H9 (cell line): Measurements from ENCODE around the gene DENND1A. TPM values are rescaled to one million over a fixed set of nuclear protein-coding genes. Genes with fewer than 3 reads are reported as not detected.

Experiments
- DNase-seq: peaks from one replicate; pipeline ENCODE4 v3.0.0-alpha.2; 2017
- H2AFZ ChIP-seq: one replicate; pipeline ENCODE4 v1.6.1; 2013; ENCODE audit warnings: mild to moderate bottlenecking, low read length, control low read depth, moderate library complexity
- H2AK5ac ChIP-seq: 2 replicates; pipeline ENCODE4 v1.6.1; 2013; ENCODE audit warnings: low read length, control low read depth, mixed read lengths; ENCODE audit not compliant: insufficient read length
- H2BK120ac ChIP-seq: one replicate; pipeline ENCODE4 v1.6.1; 2013; ENCODE audit warnings: low read depth, mild to moderate bottlenecking, low read length, control low read depth, inconsistent platforms; ENCODE audit not compliant: poor library complexity, severe bottlenecking
- H2BK12ac ChIP-seq: 2 replicates; pipeline ENCODE4 v1.6.1; 2013; ENCODE audit warnings: low read length, control low read depth, mixed read lengths, low read depth; ENCODE audit not compliant: insufficient read length
- H2BK15ac ChIP-seq: 2 replicates; pipeline ENCODE4 v1.6.1; 2013; ENCODE audit warnings: low read depth, low read length, control low read depth
- H2BK20ac ChIP-seq: one replicate; pipeline ENCODE4 v1.6.1; 2013; ENCODE audit warnings: low read depth, mild to moderate bottlenecking, low read length, control low read depth, inconsistent platforms; ENCODE audit not compliant: poor library complexity, severe bottlenecking
- H2BK5ac ChIP-seq: 2 replicates; pipeline ENCODE4 v1.6.1; 2013; ENCODE audit warnings: low read length, control low read depth, mixed read lengths; ENCODE audit not compliant: insufficient read length
- H3K14ac ChIP-seq: 2 replicates; pipeline ENCODE4 v1.6.1; 2013; ENCODE audit warnings: low read length, control low read depth; ENCODE audit not compliant: insufficient read depth
- H3K18ac ChIP-seq: 2 replicates; pipeline ENCODE4 v1.6.1; 2013; ENCODE audit warnings: low read depth, mild to moderate bottlenecking, mixed read lengths, low read length, control low read depth; ENCODE audit not compliant: insufficient read length
- H3K23ac ChIP-seq: 2 replicates; pipeline ENCODE4 v1.6.1; 2013; ENCODE audit warnings: low read length, control low read depth, mixed read lengths, low read depth; ENCODE audit not compliant: insufficient read length
- H3K23me2 ChIP-seq: 2 replicates; pipeline ENCODE4 v1.6.1; 2013; ENCODE audit warnings: low read depth, mild to moderate bottlenecking, mixed read lengths, low read length, control low read depth; ENCODE audit not compliant: insufficient read length, poor library complexity, severe bottlenecking
- H3K27ac ChIP-seq: 2 replicates; pipeline ENCODE4 v1.5.1; 2013; ENCODE audit warnings: low read length, control low read depth, mixed read lengths, low read depth; ENCODE audit not compliant: insufficient read length
- H3K27me3 ChIP-seq: 2 replicates; pipeline ENCODE4 v1.6.1; 2013; ENCODE audit warnings: low read length, control low read depth, inconsistent platforms; ENCODE audit not compliant: insufficient read depth
- H3K4ac ChIP-seq: 2 replicates; pipeline ENCODE4 v1.6.1; 2013; ENCODE audit warnings: low read depth, mild to moderate bottlenecking, control low read depth, inconsistent platforms, low read length, moderate library complexity
- H3K4me1 ChIP-seq: 2 replicates; pipeline ENCODE4 v1.6.1; 2013; ENCODE audit warnings: low read length, control low read depth, inconsistent platforms; ENCODE audit not compliant: insufficient read depth
- H3K4me2 ChIP-seq: 2 replicates; pipeline ENCODE4 v1.6.1; 2013; ENCODE audit warnings: low read length, control low read depth, mixed read lengths; ENCODE audit not compliant: insufficient read length, insufficient read depth
- H3K56ac ChIP-seq: 2 replicates; pipeline ENCODE4 v1.6.1; 2013; ENCODE audit warnings: low read depth, mild to moderate bottlenecking, mixed read lengths, low read length, control low read depth; ENCODE audit not compliant: insufficient read length
- H3K79me1 ChIP-seq: 2 replicates; pipeline ENCODE4 v1.6.1; 2013; ENCODE audit warnings: low read depth, mild to moderate bottlenecking, moderate library complexity, low read length, control low read depth, inconsistent platforms; ENCODE audit not compliant: insufficient read depth, poor library complexity, severe bottlenecking
- H3K79me2 ChIP-seq: 2 replicates; pipeline ENCODE4 v1.6.1; 2013; ENCODE audit warnings: low read length, control low read depth, inconsistent platforms; ENCODE audit not compliant: insufficient read depth
- H3K9ac ChIP-seq: 2 replicates; pipeline ENCODE4 v1.6.1; 2013; ENCODE audit warnings: low read length, control low read depth, mixed read lengths; ENCODE audit not compliant: insufficient read length; ENCODE audit errors: extremely low read depth
- H3K9me3 ChIP-seq: one replicate; pipeline ENCODE4 v1.6.1; 2013; ENCODE audit warnings: low read depth, low read length, inconsistent platforms; ENCODE audit not compliant: control insufficient read depth
- H3T11ph ChIP-seq: one replicate; pipeline ENCODE4 v1.6.1; 2013; ENCODE audit warnings: mild to moderate bottlenecking, low read length, control low read depth, inconsistent platforms
- H4K20me1 ChIP-seq: one replicate; pipeline ENCODE4 v1.6.1; 2013; ENCODE audit not compliant: control insufficient read depth, insufficient read length, insufficient read depth
- H4K5ac ChIP-seq: 2 replicates; pipeline ENCODE4 v1.6.1; 2013; ENCODE audit warnings: low read depth, mild to moderate bottlenecking, mixed read lengths, low read length, control low read depth; ENCODE audit not compliant: insufficient read length
- H4K8ac ChIP-seq: replicated peaks from 2 replicates; pipeline ENCODE4 v1.6.1; 2013; ENCODE audit warnings: low read length, control low read depth, mixed read lengths, low read depth; ENCODE audit not compliant: insufficient read length
- H4K91ac ChIP-seq: 2 replicates; pipeline ENCODE4 v1.6.1; 2013; ENCODE audit warnings: low read depth, mild to moderate bottlenecking, moderate library complexity, mixed read lengths, low read length, control low read depth; ENCODE audit not compliant: insufficient read length
- H3K27ac Mint-ChIP-seq, 3 experiments: 2 replicates in 2 of 3; 3 replicates in 1 of 3; pipeline ENCODE4 v1.8.0; 2020 to 2021; ENCODE audit warnings: mixed read lengths in 3 of 3, mild to moderate bottlenecking in 1 of 3, moderate library complexity in 1 of 3
- H3K27me3 Mint-ChIP-seq: 2 replicates; pipeline ENCODE4 v1.8.0; 2021; ENCODE audit warnings: low read depth, mild to moderate bottlenecking, moderate library complexity, mixed read lengths
- H3K36me3 Mint-ChIP-seq, 3 experiments: 2 replicates in 2 of 3; 3 replicates in 1 of 3; pipeline ENCODE4 v1.8.0; 2020 to 2021; ENCODE audit warnings: low read depth in 3 of 3, mixed read lengths in 3 of 3; ENCODE audit not compliant: insufficient read depth in 1 of 3
- H3K4me1 Mint-ChIP-seq, 2 experiments: 2 replicates each; pipeline ENCODE4 v1.8.0; 2020; ENCODE audit warnings: mixed read lengths in 2 of 2
- H3K4me3 Mint-ChIP-seq, 2 experiments: 2 replicates in 1 of 2; 3 replicates in 1 of 2; pipeline ENCODE4 v1.8.0; 2020 to 2021; ENCODE audit warnings: mild to moderate bottlenecking in 2 of 2, mixed read lengths in 2 of 2, moderate library complexity in 1 of 2
- H3K9me3 Mint-ChIP-seq, 2 experiments: 2 replicates in 1 of 2; 3 replicates in 1 of 2; pipeline ENCODE4 v1.8.0; 2020; ENCODE audit warnings: mild to moderate bottlenecking in 2 of 2, mixed read lengths in 2 of 2, moderate library complexity in 1 of 2
- WGBS: extraction: QIAGEN DNeasy Blood & Tissue Kit; methylation state at CpG from one replicate; pipeline ENCODE4 v1.1.7; 2013; ENCODE audit warnings: missing lambda C conversion rate, low lambda C conversion rate, mixed read lengths; ENCODE audit not compliant: insufficient read length; ENCODE audit errors: extremely low coverage; 5-methylcytosine and 5-hydroxymethylcytosine counted together
- total RNA-seq: library from RNA; stranded (reverse); gene quantifications from 2 replicates; pipeline ENCODE4 v1.2.1, GENCODE V29; 2021
- TF ChIP-seq, protein P1 (sequence below): fragments of 200-600 bp; sonication (generic); conservative IDR thresholded peaks from 3 replicates; pipeline ENCODE4 v1.8.0; 2021; ENCODE audit warnings: antibody characterized with exemption, mild to moderate bottlenecking

The DENND1A gene
- total RNA-seq, 1 experiment from 2014 or later = 20.4 TPM

DNA sequence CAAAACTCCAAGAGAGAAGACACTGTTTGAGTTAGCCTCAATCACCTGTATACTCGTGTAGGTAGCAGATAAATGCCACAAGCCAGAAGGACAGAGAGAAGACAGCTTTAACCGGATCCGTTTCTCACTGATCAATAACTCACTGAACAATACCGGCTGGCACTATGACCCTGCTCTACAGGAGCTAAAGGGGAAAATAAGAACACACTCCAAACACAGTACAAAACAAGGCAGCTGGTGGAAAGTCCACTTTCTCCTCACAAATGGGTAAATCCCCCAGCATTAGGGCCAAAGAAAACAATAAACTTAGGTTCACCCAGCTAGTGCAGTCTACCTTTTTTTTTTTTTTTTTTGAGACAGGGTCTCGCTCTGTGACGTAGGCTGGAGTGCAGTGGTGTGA, 404.5 kb downstream of the DENND1A start:
- H3K27me3 Mint-ChIP-seq = no peaks in the 10 kb centered on the region

More for the DNA sequence above, 404.5 kb downstream of the DENND1A start:
- no peak overlapping the region for H3T11ph ChIP-seq
- H3K9me3 Mint-ChIP-seq = peaks cover 2 to 5% of the 10 kb centered on the region in 2 experiments; a peak in 2 of 5 replicates
- no peaks in the 10 kb centered on the region for H3K79me1 ChIP-seq
- no peak overlapping the region for H3K27ac Mint-ChIP-seq
- peaks cover 0 to 3% of the 10 kb centered on the region in 2 experiments; a peak in 1 of 4 replicates for H3K4me1 Mint-ChIP-seq
- H3K23me2 ChIP-seq = no peaks in the 10 kb centered on the region
- no peak overlapping the region for H3K9ac ChIP-seq
- no peak overlapping the region for H3K4ac ChIP-seq
- no peak overlapping the region for H3K18ac ChIP-seq
- H4K91ac ChIP-seq = no peak overlapping the region
- no peak overlapping the region for H3K23ac ChIP-seq
- H3K36me3 Mint-ChIP-seq = peaks cover 0 to 5% (median 4%) of the 10 kb centered on the region in 3 experiments; a peak in 1 of 7 replicates
- no peak overlapping the region for H3K4me2 ChIP-seq
- no peak overlapping the region for H4K5ac ChIP-seq
- no peaks in the 10 kb centered on the region for H4K20me1 ChIP-seq
- TF ChIP-seq, protein P1, sequence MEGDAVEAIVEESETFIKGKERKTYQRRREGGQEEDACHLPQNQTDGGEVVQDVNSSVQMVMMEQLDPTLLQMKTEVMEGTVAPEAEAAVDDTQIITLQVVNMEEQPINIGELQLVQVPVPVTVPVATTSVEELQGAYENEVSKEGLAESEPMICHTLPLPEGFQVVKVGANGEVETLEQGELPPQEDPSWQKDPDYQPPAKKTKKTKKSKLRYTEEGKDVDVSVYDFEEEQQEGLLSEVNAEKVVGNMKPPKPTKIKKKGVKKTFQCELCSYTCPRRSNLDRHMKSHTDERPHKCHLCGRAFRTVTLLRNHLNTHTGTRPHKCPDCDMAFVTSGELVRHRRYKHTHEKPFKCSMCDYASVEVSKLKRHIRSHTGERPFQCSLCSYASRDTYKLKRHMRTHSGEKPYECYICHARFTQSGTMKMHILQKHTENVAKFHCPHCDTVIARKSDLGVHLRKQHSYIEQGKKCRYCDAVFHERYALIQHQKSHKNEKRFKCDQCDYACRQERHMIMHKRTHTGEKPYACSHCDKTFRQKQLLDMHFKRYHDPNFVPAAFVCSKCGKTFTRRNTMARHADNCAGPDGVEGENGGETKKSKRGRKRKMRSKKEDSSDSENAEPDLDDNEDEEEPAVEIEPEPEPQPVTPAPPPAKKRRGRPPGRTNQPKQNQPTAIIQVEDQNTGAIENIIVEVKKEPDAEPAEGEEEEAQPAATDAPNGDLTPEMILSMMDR = no peak
- no peaks in the 10 kb centered on the region for H3K79me2 ChIP-seq
- H2BK120ac ChIP-seq = no peak overlapping the region
- H2AFZ ChIP-seq = no peak overlapping the region
- no peak overlapping the region for H2AK5ac ChIP-seq
- H3K56ac ChIP-seq = no peak overlapping the region
- H3K14ac ChIP-seq = no peak overlapping the region
- no peak overlapping the region for H4K8ac ChIP-seq
- H3K4me1 ChIP-seq = no peaks in the 10 kb centered on the region
- H2BK20ac ChIP-seq = no peak overlapping the region
- H2BK5ac ChIP-seq = no peak overlapping the region
- H3K9me3 ChIP-seq = no peaks in the 10 kb centered on the region
- no peaks in the 10 kb centered on the region for H3K27me3 ChIP-seq
- no CpG with 5 or more reads among the region's 6 CpGs for WGBS
- no peak overlapping the region for H3K27ac ChIP-seq
- H3K4me3 Mint-ChIP-seq = no peak overlapping the region
- DNase-seq = no peak
- H2BK12ac ChIP-seq = no peak overlapping the region
- no peak overlapping the region for H2BK15ac ChIP-seq
